GM12872 (cell line): ENCODE results near the gene ADPRH.

Experiments used
- CTCF ChIP-seq: IDR thresholded peaks from 3 replicates; pipeline ENCODE4 v1.5.1; 2011; ENCODE audit warnings: low read depth, mild to moderate bottlenecking, low read length, moderate library complexity; ENCODE audit not compliant: insufficient read depth

The ADPRH gene

GRCh38 chr3:119579366-119580066, at the start of gene ADPRH:
Gene ADPRH (plus strand): TSS chr3:119579492. CDS start chr3:119582170, 2,678 bp downstream.
- TF ChIP-seq CTCF, result no peak

- no peak for TF ChIP-seq CTCF
Observed at GRCh38 chr3:119529883-119530282, 49.4 kb upstream of the ADPRH start.

- TF ChIP-seq CTCF, result no peak
Observed at GRCh38 chr3:119530456-119530855, 48.8 kb upstream of the ADPRH start.

- no peak for TF ChIP-seq CTCF
Observed at GRCh38 chr3:119531151-119531550, 48.1 kb upstream of the ADPRH start.

GRCh38 chr3:119534296-119534695, 45.0 kb upstream of the ADPRH start:
- no peak for TF ChIP-seq CTCF

GRCh38 chr3:119536757-119537156, 42.5 kb upstream of the ADPRH start:
- no peak for TF ChIP-seq CTCF

GRCh38 chr3:119538772-119539171, 40.5 kb upstream of the ADPRH start:
- no peak for TF ChIP-seq CTCF

GRCh38 chr3:119541547-119541946, 37.7 kb upstream of the ADPRH start:
- TF ChIP-seq CTCF, result no peak
